Measurements from ENCODE around the gene EIPR1.

The EIPR1 gene

DNA sequence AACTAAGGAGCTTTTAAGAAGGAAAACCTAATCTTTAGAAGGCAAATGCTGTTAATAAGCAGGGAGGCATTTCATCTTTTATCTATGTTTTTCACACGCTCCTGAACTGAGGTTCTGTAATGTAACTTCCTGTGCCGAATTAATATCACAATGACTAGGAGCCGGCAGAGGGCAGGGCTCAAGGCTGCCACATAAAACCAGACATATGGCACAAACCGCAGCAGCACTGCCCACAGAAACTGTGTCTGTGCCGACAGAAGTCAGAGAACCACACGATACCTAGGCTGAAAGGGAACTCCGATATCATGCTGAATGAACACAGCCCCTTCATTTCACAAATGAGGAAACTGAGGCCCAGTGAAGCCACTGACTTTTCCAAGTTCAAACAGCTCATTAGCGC, 112.1 kb downstream of the EIPR1 start:
- DNase-seq: no peak

DNA sequence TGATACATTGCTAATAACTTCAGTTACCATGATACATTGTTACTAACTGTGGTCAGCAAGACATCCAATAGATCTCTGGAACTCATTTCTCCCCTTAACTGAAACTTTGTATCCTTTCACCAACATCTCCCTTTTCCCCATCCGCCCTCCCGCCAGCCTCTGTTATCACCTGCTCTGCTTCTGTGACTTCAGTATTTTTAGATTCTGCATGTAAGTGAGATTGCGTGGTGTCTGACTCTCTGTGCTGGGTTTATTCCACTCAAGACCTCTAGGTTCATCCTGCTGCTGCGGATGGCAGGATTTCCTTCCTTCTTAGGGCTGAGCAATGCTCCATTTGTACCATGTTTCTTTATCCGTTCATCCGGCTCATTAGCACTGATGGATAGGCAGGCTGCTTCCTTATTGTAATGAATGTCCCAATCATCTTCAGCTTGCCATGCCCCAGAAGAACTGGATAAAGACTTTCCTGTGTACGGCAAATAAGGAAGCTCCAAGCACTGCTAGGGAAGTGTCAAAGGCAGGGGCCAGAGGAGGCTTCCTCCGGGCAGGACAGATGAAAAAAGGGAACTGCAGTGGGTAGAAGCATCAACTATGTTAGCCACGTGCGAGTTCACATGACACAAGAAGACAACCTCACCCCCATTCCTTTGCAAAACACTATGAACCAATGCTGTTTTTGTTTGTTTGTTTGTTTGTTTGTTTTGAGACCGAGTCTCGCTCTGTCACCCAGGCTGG, 113.4 kb downstream of the EIPR1 start:
- no peak for DNase-seq

DNA sequence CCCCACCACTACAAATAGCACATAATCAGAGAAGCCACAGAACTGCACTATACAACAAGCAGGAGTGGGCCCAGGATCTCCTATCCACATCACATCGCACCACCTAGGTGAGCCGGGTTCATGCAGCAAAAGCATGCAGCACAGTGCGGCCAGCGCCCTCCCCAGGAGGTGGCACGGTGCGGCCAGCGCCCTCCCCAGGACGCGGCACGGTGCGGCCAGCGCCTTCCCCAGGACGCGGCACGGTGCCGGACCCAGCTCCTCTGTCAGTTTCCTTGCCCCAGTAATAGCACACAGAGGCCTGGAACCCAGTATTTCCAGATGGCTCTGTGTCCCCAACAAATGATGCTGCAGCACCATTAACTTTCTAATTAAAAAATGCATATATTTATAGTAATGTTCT, 114.1 kb downstream of the EIPR1 start:
- DNase-seq: no peak

DNA sequence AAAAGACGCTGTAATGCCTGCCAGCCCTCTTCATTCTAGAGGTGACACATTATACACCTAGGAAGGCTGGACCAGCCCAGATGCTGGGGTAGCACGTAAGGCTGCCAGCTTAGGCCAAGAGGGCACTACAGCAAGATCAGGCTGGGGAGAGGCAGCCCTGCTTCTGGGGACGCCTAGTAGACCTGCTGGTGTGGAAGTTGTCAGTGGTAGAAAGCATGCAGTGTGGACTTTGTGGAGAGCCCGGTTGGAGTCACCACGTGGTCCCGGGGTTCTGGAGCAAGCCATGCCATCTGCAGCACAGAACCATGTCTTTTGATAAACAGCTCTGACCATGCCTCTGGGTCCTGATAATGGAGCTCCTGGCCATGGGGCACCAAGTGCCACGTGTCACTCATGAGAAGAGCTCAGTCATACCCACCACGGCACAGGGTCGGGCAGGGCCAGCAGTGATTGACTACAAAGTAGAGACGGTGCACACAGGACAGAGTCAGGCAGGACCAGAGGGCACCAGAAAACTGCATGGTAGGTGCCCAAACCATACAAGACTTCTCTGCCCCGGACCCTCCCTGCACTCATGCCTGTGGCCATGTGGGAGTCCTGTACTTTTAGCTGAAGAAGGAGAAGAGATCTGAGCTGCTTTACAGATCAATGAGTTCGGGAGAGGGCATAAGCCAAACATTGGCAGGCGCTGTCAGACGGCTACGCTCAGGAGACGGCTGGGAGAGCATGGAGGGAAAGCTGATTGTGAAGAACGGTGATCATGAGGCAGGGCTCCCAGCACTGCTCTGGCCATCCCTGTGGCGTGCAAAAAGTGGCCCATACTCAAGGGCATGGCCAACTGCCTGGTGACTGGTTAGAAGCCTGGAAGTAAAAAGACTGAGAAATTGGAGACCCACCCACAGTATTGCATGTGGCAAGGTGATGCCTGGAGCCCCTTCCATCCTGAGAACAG, 114.9 kb downstream of the EIPR1 start:
- no peak for DNase-seq

DNA sequence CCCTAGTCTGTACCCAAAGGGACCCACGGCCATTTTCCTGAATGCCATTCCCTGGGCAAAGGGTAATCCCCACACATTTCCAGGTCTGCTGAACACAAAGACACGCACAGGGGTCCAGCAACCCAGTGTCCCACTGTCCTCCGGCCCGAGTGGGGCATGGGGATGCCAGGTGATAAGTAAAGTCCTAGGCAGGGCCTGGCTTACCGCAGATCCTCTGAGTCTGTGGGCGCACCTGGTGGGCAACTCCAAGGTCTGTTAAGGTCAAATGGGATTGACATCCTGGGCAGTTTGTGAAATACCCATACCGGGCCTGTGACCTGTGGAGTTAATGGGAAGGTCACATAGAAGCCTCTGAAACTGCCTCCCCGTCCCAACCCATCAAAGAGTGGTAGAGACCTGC, 116.1 kb downstream of the EIPR1 start:
- no peak for DNase-seq

DNA sequence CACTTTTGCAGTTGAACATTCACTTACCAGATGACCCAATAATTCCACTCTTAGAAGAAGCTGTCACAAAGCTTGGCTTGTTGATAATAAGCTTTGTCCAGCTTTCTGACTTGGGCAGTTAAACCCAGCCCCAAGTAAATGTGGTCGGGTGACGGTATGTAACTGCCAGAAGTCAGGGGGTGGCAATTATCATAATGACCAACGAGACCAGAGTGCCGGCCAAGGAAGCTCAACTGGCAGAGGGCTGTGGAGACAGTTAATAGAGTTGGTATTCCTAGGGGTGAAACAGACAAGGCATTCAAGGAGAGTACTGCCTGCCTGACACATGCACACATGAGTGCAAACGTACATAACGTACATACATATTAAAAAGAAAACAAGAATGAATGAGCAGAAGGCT, 116.7 kb downstream of the EIPR1 start:
- no peak for DNase-seq

DNA sequence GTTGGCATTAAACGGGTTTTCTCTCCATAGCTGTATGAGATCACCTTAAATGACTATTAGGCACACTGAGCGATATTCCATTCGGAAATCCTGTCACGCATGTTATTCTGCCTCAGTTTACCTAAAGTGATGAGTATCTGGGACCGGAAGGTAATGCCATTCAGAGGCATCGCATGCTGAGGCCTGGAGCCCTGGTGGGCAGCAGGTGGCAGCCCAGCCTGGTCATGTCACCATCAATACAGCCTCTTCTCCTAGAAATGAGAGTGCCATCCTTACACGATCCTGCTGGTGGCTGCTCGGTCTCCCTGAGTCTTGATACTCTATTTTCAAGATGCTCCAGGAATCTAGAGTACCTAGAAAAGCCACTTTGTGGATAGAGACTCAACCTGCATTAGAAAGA, 119.8 kb downstream of the EIPR1 start:
- DNase-seq: no peak

DNA sequence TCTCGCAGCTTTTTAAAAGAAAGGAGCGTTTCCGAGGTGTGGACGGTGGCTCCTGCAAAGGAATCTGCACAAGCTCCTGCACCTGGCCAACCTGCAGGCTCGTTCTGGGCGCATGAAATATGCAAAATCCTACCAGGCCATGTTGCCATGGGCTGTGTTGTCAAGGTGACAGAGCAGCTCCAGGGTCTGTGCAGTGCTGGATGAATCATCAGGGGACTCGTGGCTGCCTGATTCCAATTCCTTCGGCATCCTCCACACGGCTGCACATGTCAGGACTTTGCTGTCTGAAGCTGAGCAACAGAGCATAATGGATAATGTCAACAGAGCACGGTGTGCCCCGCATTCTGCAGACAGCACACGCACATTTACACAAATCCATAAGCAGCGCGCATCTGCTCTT, 120.5 kb downstream of the EIPR1 start:
- DNase-seq: no peak

DNA sequence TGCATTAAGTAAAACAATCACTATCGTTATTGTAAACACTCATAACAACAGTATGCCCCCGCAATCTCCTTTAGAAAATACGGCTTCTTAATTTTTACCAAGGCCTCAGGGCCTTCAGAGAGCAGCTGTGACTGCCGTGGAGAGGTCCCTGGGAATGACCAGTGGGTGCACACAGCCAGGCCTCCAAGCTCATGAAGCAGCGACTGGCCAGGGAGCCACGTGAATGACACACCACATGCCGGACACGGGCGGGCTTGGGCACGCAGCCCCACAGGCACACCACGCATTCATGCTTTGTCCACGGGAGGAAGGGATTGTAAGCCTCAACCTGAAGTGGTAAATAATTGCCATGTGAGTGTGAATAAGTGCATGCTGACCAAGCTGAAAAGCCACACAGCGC, 121.0 kb downstream of the EIPR1 start:
- no peak for DNase-seq

DNA sequence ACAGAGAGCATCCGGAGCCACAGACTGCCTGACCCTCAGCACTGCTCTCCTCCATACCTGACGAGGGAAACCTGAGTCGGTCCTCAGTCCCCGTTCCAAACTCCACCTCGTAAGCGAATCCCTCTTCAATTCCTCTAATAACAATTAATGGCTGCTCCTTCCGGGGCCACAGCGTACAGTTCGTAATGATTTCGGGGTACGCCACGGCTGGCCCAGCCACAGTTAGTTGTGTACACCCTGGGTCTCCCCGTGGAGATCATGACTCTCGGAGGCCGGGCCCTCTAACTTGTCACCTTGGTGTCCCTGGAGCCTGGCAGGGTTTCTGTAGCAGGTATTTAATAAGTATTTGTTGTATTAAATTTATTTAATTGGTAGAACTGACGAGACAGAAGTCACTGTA, 121.5 kb downstream of the EIPR1 start:
- DNase-seq: no peak

DNA sequence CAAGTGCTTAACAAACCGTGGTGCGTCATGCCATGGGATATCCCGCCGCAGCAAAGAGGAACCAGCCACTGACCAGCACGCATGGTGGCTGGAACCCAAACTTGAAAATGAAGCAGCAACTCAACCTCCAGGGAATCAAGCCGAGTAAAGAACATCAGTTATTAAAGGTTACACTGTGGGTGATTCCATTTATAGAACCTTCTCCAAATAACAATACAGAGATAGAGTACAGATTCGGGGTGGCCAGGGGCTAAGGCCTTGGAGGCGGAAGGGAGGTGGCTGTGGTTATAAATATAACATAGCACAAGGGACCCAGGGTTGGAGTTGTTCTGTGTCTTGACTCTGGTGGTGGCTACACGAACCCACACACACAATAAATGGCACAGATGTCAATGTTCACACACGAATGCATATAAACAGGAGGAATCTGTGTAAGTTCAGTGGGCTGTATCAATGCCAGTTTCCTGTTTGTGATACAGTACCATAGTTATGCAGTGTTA, 123.1 kb downstream of the EIPR1 start:
- no peak for DNase-seq

DNA sequence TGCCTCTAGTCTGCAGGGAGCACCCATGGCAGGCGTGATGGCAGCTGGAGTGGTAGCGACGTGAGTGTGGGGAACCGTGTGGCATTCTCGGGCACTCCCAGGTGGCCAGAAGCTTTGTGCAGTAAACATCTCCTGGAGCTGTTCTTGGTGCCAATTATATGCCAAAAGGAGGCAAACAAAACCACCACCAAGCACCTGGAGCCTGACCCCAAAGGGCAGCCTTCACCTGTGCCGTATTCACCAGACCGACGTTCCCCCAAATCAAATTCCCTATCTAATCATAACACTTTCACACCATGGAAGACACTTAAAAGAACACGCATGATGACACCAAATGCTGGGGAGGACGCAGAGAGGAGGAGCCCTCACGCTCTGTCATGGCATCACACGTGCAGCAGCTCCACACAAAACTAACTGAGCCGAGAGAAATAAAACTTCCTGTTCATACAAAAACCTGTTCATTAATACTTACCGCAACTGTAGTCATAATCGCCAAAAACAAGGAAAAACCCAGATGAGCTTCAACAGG, 123.6 kb downstream of the EIPR1 start:
- DNase-seq: no peak

DNA sequence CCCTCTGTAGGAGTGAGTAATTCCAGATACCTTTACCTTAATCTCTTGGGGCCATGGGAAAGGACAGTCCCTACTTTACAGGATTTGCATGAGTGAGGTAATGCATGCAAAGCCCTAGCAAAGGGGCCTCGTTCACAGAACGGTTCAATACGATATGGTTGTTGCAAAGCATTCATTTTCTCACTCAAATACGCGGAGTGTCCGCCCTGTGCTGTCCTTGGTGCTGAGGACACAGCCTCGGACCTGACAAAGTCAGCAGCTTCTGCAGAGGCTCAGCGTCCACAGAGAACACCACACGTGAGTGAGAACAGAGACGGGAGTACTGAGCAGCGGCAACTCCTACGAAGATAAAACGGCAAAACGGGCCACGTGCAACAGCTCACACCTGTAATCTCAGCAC, 125.7 kb downstream of the EIPR1 start:
- no peak for DNase-seq

DNA sequence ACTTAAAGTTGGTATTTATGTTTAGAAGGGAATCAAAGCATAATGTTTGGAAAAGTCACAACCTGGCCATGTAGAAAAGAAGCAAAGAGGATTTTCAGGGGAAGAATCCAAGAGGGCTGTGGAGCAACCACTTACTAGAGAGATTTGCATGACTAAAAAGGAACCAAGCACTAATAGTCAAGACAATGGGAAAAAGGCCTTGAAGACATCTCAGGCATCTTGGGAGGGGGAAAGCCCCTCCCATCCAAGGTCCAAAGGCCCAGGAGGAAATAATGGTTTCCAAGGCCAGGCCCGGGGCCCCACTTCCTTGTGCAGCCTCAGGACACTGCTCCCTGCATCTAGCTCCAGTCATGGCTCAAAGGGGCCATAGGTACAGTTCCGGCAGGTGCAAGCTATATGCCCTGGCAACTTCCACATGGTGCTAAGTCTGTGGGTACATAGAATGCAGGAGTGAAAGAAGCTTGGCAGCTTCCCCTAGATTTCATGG, 128.1 kb downstream of the EIPR1 start:
- DNase-seq: no peak

DNA sequence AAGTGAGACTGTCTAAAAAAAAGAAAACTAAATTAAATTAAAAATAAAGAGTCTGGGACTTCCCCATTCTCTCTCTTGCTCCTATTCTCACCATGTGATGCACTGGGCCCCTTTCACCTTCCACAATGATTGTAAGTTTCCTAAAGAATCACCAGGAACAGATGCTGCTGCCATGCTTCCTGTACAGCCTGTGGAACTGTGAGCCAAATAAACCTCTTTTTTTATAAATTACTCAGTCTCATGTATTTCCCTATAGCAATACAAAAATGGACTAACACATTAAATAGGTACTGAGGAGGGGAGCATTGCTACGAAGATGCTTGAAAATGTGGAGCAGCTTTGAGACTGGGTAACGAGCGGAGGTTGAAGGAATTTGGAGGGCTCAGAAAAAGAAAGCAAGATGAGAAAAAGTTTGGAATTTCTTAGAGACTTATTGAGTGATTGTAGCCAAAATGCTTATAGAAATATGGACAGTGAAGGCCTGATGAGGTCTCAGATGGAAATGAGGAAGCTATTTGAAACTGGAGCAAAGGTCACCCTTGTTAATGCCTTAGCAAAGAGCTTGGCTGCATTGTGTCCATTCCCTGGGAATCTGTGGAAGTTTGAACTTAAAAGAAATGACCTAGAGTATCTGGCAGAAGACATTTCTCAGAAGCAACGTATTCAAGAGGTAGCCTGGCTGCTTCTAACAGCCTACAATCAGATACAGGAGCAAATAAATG, 128.7 kb downstream of the EIPR1 start:
- DNase-seq: no peak

DNA sequence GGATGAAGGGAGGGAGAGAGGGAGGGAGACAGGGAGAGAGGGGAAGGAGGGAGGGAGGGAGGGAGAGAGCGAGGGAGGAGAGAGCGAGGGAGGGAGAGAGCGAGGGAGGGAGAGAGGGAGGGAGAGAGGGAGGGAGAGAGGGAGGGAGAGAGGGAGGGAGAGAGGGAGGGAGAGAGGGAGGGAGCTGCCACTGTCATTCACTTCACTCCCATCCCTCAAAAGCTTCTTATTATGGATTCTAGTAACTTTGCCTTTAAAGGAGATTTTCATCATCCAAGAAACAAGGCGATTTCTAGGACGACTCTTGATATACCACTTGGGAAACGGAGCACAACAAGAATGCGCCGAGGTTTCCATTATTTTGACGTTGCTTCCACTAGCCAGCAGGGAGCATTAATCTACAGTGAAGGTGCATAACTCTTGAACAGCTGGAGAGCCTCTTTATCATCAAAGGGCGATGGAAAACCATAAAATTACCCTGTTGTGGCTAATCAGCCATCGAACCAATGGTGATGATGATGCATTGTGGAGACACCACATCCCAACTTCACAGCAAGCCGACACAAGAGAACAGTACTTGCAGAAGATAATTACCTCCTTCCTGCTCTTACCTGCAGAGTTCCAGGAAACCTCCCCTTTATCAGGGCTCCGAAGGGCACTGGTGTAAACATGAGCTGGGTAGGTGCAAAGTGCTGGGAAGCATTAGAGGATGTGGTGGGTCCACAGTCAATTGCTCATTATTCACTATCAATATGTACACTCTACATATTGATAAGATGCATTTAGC, 130.5 kb downstream of the EIPR1 start:
- peak; percentile 54 for DNase-seq

DNA sequence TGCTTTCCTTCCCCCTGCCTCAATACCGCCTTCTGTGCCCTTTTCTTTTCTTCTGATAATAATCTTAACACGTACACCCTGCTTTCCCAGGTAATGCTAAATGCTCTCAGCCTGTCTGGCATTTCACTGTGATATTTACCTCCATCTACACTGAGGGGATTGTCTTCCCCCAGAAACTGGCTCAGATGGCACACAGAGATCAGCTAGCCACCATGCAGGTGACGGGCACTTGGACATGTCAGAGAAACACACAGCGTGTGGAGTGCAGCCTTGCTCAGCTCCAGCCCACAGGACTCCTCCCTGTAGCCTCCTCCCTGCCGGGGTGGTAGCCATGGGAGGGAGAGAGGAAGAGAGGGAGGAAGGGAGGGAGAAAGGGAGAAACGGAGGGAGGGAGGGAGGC, 131.2 kb downstream of the EIPR1 start:
- DNase-seq: no peak

DNA sequence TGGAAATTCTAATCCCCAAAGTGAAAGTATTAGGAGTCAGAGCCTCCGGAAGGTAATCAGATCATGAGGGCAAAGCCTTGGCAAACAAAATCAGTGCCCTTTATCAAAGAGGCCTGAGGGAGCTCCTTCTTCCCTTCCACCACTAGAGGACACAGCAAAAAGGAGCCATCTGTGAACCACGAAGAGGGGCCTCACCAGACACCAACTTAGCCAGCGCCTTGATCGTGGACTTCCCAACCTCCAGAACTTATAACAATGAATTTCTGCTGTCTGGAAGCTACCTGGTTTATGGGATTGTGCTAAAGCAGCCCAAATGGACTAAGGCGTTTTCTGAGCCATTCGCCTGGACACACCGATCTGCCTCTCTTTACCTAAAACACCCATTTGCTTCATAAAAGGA, 133.1 kb downstream of the EIPR1 start:
- no peak for DNase-seq

DNA sequence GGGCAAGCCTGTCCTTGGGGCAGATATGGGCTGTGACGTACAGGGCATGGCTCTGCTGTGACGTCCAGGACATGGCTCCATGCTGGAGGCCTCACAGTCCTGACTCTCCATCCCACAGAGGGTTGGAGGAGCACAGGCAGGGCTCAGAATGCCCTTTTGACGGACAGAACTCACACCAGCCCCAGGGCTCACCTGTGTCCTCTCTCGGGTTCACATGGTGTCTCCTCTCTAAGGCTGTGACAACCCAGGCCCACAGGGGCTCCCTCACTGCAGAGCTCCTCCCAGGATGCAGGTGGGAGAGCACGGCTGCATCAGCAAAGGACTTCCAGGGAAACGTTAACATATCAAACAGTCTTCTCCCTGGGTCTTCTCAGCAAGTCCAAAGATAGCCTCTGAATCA, 133.8 kb downstream of the EIPR1 start:
- no peak for DNase-seq

DNA sequence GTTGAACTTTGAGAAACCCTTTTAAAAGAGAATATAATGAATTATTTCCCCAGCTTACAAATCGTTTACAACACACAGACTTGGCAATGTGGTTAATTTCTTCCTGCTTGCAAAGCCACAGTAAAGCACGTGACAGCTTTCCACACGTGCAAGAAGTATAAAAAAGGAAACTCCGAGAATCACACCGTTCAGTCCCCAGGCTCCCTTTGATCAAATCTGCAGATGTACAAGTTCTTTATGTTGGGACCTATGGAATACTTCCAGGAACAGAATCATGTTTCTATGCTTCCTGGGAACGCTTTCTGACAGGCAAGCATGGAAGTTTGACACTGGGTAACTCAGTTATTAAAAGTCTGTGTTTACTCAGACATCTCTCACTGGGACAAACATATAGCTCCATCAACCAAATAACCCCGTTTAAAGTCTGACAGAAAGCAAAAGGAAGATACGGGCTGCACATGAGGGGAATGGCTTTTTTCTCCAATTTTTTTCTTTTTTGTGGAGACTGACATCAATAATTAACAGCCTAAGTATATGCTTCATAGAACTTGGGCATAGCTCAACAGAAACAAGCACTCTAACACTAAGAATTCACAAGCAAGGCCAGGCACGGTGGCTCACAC, 134.8 kb downstream of the EIPR1 start:
- no peak for DNase-seq

DNA sequence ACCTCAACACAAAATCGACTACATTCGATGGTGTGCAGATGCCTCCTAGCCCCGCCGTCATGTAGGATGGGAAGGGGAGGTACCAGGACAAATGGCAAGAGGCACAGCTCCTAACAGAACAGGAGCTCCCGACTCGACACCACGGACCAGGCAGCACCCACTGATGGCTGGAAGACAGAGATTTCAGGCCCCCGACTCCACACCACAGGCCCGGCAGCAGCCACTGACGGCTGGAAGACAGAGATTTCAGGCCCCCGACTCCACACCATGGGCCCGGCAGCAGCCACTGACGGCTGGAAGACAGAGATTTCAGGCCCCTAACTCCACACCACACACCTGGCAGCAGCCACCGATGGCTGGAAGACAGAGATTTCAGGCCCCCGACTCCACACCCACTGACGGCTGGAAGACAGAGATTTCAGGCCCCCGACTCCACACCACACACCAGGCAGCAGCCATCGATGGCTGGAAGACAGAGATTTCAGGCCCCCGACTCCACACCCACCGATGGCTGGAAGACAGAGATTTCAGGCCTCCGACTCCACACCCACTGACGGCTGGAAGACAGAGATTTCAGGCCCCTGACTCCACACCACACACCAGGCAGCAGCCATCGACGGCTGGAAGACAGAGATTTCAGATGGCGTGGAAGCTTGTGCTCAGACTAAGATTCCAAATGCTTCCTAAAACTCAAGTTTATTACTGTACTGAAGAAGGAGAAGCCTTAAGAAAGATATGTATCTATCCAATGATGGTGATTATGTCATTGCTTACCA, 135.5 kb downstream of the EIPR1 start:
- DNase-seq: no peak
